Omental fat pad (tissue), 4 donors: ENCODE measurements around the gene POP4. TPM values are rescaled to one million over a fixed set of nuclear protein-coding genes. Genes with fewer than 3 reads are reported as not detected.
"Not testable (repeated sequence)": the region's sequence is repeated elsewhere in the genome, so short reads cannot be mapped to it uniquely, and the experiment has no call there.

Experiments
- ATAC-seq: fragments of 150-250 bp; one replicate; pipeline ENCODE4 v1.9.1; 2016; ENCODE audit warnings: mild to moderate bottlenecking, moderate library complexity; ENCODE audit not compliant: low FRiP score
- DNase-seq: peaks from one replicate; pipeline ENCODE4 v3.0.0-alpha.2; 2019; ENCODE audit warnings: low spot score
- total RNA-seq, 4 donors: library from RNA; depleted of rRNA; stranded (reverse); fragments of >200 nt; gene quantifications; one replicate each; pipeline ENCODE4 v1.1.0, GENCODE V29; 2016
- TF ChIP-seq, protein P1 (sequence below), 3 donors: fragments of 450-650 bp; IDR thresholded peaks; one replicate each; pipeline ENCODE4 v1.5.1; 2016 to 2017; ENCODE audit warnings: antibody characterized with exemption in 3 of 3, mild to moderate bottlenecking in 3 of 3, moderate library complexity in 2 of 3

POP4 gene, protein sequence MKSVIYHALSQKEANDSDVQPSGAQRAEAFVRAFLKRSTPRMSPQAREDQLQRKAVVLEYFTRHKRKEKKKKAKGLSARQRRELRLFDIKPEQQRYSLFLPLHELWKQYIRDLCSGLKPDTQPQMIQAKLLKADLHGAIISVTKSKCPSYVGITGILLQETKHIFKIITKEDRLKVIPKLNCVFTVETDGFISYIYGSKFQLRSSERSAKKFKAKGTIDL
- total RNA-seq: 10 to 100 TPM; 52.9 to 62.4 (median 55.0) TPM

DNA sequence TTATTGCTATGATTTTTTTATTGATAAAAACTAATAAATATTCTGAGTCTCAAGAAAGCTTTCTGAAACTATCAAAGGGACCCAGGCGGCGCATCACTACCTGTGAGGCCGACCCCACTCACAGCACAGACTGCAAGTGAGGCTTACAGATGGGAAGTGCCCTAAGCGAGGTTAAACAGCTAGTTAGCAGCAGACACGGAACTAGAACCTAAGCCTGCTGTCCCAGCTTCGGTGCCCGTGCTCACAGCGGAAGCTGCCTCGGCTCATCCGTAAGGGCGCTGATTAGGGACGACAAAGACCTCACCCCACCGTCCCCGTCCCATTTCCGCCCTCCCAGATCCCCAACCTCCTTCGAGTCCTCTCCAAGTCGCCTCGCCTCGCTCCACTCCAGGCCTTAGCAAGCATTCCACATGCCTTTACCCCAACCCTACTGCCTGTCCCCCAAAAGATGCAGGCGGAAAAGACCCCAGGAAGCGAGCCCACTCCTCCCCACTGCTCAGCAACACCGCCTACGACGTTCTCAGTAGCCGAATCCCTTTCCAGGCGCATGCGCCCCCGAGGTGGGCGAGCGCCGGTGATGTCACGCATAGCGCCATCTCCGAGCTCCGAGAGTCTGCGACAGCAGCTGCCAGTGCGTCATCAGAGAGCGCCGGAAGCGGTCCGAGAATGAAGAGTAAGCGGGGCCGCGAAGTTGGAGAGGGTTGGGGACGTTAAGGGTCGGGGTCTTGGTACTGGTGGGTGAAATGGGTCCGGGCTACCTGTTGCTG, at the start of gene POP4:
Gene POP4 (plus strand): TSS at position 631 of the 767 bp plus-strand sequence. CDS start 36 bp downstream, at position 667.
- ATAC-seq: peak; percentile 93
- peak; percentile 99 for DNase-seq
- TF ChIP-seq, protein P1, sequence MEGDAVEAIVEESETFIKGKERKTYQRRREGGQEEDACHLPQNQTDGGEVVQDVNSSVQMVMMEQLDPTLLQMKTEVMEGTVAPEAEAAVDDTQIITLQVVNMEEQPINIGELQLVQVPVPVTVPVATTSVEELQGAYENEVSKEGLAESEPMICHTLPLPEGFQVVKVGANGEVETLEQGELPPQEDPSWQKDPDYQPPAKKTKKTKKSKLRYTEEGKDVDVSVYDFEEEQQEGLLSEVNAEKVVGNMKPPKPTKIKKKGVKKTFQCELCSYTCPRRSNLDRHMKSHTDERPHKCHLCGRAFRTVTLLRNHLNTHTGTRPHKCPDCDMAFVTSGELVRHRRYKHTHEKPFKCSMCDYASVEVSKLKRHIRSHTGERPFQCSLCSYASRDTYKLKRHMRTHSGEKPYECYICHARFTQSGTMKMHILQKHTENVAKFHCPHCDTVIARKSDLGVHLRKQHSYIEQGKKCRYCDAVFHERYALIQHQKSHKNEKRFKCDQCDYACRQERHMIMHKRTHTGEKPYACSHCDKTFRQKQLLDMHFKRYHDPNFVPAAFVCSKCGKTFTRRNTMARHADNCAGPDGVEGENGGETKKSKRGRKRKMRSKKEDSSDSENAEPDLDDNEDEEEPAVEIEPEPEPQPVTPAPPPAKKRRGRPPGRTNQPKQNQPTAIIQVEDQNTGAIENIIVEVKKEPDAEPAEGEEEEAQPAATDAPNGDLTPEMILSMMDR (IDR thresholded peaks at IDR 0.05): no peak

DNA sequence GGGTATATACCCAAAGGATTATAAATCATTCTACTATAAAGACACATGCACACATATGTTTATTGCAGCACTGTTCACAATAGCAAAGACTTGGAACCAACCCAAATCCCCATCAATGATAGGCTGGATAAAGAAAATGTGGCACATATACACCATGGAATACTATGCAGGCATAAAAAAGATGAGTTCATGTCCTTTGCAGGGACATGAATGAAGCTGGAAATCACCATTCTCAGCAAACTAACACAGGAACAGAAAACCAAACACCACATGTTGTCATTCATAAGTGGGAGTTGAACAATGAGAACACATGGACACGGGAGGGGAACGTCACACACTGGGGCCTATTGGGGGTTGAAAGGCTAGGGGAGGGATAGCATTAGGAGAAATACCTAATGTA, 47.0 kb upstream of the POP4 start:
- not testable (repeated sequence) for DNase-seq, ATAC-seq

DNA sequence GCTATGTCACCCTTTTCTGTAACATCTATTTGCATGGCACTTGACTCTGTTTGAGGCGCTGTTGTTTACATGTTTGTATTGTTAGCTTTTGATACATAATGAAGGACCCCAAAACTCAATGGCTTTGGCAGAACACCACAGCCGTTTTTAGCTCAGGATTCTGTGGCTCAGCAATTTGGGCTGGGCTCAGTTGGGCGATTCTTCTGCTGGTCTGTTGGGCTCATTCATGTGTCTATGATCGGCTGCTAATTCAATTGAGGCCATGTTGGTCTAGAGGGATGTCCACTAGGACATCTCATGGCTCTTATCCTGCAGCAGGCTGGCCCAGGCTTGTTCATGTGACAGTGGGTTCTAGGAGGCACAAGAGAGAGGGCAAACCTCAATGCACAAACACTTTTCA, 46.3 kb upstream of the POP4 start:
- ATAC-seq (no peak), DNase-seq (no peak)
- TF ChIP-seq, protein P1 (IDR thresholded peaks at IDR 0.05): no peak

DNA sequence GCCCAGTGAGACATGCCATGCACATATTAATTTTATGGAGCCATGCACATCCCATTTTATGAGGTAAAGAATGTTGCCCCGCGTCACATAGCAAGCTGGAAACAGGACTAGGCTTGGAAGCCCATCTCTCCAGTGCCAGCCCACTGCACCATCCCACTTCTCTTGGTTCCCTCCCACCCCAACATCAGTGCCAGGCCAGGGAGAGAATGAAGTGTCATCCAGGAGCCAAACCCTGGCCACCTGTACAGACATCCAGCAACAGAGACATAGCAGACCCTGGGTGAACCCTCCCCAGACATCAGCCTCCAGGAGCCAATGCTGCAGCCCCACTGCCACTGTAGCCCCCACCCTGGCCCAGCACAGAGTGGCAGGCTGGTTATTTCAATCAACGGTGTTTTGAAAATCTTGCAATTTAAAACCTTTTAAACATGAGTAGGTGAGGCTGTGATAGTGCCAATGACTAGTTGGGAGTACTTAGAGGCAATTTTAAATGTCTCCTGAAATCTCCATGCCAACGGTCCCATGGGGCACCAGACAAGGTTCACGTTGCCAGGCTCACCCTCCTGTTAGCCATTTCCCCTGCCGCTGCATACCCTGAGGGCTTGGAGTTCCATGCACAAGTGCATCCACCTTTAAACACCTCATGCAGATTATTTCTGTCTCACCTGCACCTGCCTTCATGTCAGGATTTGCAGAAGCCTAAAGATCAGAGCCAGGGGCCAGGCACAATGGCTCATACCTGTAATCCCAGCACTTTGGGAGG, 45.6 kb upstream of the POP4 start:
- ATAC-seq (no peak), DNase-seq (no peak)

DNA sequence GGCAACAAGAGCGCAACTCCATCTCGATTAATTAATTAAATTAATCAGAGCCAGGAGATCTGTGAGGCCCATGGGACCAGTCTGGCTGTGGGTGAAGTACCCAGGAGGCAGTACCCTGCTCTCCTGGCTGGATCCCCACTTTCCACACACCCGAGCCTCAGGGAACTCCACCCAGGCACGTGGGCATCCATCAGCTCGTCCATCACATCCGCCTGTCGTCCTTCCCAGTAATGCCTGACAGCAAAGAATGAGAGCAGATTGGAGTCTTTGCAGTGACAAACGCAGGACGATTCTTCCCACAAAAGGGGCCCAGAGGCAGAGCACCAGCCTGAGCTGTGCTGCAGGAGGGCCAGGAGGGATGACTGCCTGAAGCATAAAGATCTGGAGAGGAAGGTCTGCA, 44.5 kb upstream of the POP4 start:
- ATAC-seq (no peak), DNase-seq (no peak)
- TF ChIP-seq, protein P1 (IDR thresholded peaks at IDR 0.05): no peak

More for the DNA sequence above, 45.6 kb upstream of the POP4 start:
- TF ChIP-seq, protein P1 (IDR thresholded peaks at IDR 0.05): no peak

DNA sequence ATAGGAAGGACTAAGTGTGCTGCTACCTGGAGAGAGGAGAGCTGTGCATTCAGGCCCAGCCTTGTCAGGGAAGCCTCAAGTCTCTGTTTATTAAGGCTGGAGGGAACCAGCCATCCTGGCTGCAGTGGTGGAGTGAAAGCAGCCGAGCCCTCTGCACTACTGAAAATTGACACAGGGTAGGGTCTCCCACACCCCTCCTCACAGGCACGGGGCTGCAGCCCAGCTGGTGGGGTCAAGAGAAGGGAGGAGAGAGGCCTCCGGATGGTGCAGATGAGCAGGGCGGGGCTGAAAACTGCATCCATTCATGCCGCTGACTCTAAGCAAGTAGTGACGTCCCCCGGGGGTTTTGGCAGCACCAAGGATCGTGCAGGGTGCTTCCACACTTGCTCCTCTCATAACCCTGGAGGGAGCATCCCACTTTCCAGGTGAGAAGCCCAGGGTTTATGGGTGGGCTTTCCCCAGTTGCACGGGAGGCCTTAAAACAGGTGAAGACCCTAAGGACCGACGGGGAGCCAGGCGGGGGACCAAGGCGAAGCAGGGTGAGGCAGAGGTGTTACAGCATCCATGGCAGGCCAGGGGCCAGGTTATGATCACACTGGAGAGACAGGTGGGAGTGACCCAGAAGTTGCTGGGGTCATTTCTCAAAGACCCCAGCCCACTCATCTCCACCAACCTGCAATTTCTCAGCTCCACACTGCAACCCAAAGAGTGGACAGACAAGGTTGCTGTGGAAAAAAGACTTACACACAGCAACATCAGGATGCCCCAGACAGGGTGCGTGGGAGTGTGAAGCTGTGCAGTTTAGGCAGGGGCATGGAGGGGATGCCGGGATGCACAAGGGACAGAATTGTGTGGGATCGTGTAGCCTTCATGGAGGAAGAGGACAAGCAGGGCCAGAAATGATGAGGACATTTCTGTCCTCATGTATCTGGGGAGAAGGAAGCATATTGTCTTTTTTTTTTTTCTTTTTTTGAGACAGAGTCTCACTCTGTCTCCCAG, 43.5 kb upstream of the POP4 start:
- ATAC-seq (no peak), DNase-seq (no peak)
- TF ChIP-seq, protein P1 (IDR thresholded peaks at IDR 0.05): no peak
